Esophagus squamous epithelium (tissue), 4 donors: ENCODE measurements around the gene DLX3.

ENCODE experiments used
- CTCF ChIP-seq, 6 experiments: fragments of 450-650 bp in 4 of 6; fragments of 200-600 bp in 2 of 6; sonication (generic) in 2 of 6; IDR thresholded peaks; one replicate each; pipeline ENCODE4 v1.5.1; 2016 to 2019; ENCODE audit warnings: antibody characterized with exemption in 6 of 6, mild to moderate bottlenecking in 4 of 6, moderate library complexity in 4 of 6
- POLR2A ChIP-seq, 4 donors: fragments of 450-650 bp; IDR thresholded peaks; one replicate each; pipeline ENCODE4 v1.6.1; 2017; ENCODE audit warnings: antibody characterized with exemption in 4 of 4, mild to moderate bottlenecking in 4 of 4, moderate library complexity in 3 of 4

DNA sequence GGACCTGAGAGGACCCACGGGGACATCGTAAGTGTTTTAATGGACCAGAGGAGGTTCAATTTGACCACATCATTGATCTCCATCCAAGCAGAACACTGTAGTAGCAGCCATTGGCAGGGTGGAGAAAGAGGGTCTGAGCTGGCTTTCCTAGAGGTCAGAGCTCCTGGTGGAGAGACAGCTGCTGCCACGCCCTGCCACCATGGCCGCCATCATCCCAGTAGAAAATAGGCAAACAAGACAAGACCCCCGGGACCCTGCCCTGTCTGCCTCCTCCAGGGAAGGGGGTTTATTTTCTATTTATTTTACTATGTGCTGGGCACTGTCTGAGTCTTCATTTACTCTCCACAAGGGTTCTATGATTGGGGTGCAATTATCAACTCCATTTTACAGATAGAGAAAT lies 49.5 kb upstream of the DLX3 start:
- no peak for TF ChIP-seq CTCF (IDR thresholded peaks at IDR 0.05)
- no peak for TF ChIP-seq POLR2A (IDR thresholded peaks at IDR 0.05)
